C4-2B (cell line): Measurements from ENCODE around the gene DOCK10.

ENCODE experiments used
- ZFX ChIP-seq: fragments of 450-650 bp; IDR thresholded peaks from 2 replicates; pipeline ENCODE4 v1.6.1; 2017
- TF ChIP-seq, protein P1 (sequence below): fragments of 450-650 bp; conservative IDR thresholded peaks from 2 replicates; pipeline ENCODE4 v1.5.1; 2017; ENCODE audit warnings: mild to moderate bottlenecking

DNA sequence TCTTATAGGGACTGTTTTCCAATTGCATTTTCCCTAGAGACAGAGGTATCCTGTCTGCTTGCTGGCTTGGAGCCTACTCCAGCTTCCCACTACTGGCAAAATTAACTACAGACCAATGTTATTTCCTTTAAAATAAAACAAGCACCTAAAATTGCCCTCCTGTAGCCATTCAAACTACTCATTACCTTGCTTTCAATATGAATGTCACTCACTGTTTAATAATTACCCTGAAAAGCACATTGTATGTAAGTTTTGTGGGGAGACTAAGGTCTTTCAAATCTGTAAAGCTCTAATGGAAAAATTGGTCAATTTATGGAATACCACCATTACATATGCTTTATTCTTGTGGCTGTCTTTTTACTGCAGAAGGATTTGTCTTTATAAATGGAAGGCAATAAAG is 87.3 kb downstream of the DOCK10 start:
- TF ChIP-seq, protein P1, sequence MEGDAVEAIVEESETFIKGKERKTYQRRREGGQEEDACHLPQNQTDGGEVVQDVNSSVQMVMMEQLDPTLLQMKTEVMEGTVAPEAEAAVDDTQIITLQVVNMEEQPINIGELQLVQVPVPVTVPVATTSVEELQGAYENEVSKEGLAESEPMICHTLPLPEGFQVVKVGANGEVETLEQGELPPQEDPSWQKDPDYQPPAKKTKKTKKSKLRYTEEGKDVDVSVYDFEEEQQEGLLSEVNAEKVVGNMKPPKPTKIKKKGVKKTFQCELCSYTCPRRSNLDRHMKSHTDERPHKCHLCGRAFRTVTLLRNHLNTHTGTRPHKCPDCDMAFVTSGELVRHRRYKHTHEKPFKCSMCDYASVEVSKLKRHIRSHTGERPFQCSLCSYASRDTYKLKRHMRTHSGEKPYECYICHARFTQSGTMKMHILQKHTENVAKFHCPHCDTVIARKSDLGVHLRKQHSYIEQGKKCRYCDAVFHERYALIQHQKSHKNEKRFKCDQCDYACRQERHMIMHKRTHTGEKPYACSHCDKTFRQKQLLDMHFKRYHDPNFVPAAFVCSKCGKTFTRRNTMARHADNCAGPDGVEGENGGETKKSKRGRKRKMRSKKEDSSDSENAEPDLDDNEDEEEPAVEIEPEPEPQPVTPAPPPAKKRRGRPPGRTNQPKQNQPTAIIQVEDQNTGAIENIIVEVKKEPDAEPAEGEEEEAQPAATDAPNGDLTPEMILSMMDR: no peak
- TF ChIP-seq ZFX: no peak
